Uterus (tissue), 2 donors: ENCODE measurements around the gene RGS7.

Experiments used
- CTCF ChIP-seq, 4 experiments: fragments of 200-600 bp in 2 of 4; fragments of 450-650 bp in 2 of 4; sonication (generic) in 2 of 4; IDR thresholded peaks; one replicate each; pipeline ENCODE4 v1.5.1; 2016 to 2019; ENCODE audit warnings: antibody characterized with exemption in 4 of 4, mild to moderate bottlenecking in 2 of 4, moderate library complexity in 1 of 4
- POLR2A ChIP-seq, 2 donors: fragments of 450-650 bp; IDR thresholded peaks; one replicate each; pipeline ENCODE4 v1.6.1; 2016; ENCODE audit warnings: antibody characterized with exemption in 2 of 2, mild to moderate bottlenecking in 1 of 2, moderate library complexity in 1 of 2

- no peak for TF ChIP-seq CTCF (IDR thresholded peaks at IDR 0.05)
- TF ChIP-seq POLR2A (IDR thresholded peaks at IDR 0.05): no peak
These were observed 358.5 kb downstream of the RGS7 start for GRCh38 chr1:240998441-240999015.
